HG03139 (cell line): ENCODE results near the gene FGF2.
A peak's percentile ranks its signal among the peaks of the same experiment; 100 is the strongest.
"Not testable (repeated sequence)": the region's sequence is repeated elsewhere in the genome, so short reads cannot be mapped to it uniquely, and the experiment has no call there.

ENCODE experiments used
- ATAC-seq: cut with Tn5 transposase; IDR thresholded peaks from one replicate; pipeline ENCODE4 v1.9.1; 2021; ENCODE audit not compliant: unreplicated experiment

Gene FGF2

GRCh38 chr4:122812823-122813222 is 13.8 kb upstream of the FGF2 start:
- not testable (repeated sequence) for ATAC-seq

- peak; percentile 97 for ATAC-seq
Measured at GRCh38 chr4:122814426-122814825, 12.2 kb upstream of the FGF2 start.

- no peak for ATAC-seq
Measured at GRCh38 chr4:122815248-122815647, 11.4 kb upstream of the FGF2 start.

- no peak for ATAC-seq
Measured at GRCh38 chr4:122816476-122816875, 10.2 kb upstream of the FGF2 start.

- no peak for ATAC-seq
Measured at GRCh38 chr4:122819708-122820449, 6.8 kb upstream of the FGF2 start.

- no peak for ATAC-seq
Measured at GRCh38 chr4:122821092-122821491, 5.5 kb upstream of the FGF2 start.

- ATAC-seq = no peak
Measured at GRCh38 chr4:122822466-122822865, 4.2 kb upstream of the FGF2 start.

- no peak for ATAC-seq
Measured at GRCh38 chr4:122823476-122823875, 3.2 kb upstream of the FGF2 start.

- ATAC-seq = no peak
Measured at GRCh38 chr4:122824616-122825015, 2.0 kb upstream of the FGF2 start.

GRCh38 chr4:122826079-122826527 is 528 bp upstream of the FGF2 start:
- ATAC-seq = no peak

- peak; percentile 42 for ATAC-seq
Measured at GRCh38 chr4:122827258-122827878, 737 bp downstream of the FGF2 start.

GRCh38 chr4:122827879-122828601 is 1.4 kb downstream of the FGF2 start:
- peak; percentile 81 for ATAC-seq

- ATAC-seq = no peak
Measured at GRCh38 chr4:122830426-122831095, 3.9 kb downstream of the FGF2 start.

GRCh38 chr4:122831515-122832196 is 5.0 kb downstream of the FGF2 start:
- ATAC-seq = no peak

- no peak for ATAC-seq
Measured at GRCh38 chr4:122832732-122833131, 6.1 kb downstream of the FGF2 start.

- ATAC-seq = no peak
Measured at GRCh38 chr4:122833999-122834398, 7.4 kb downstream of the FGF2 start.

GRCh38 chr4:122836941-122837340 is 10.3 kb downstream of the FGF2 start:
- no peak for ATAC-seq

- ATAC-seq = no peak
Measured at GRCh38 chr4:122838034-122838433, 11.4 kb downstream of the FGF2 start.

- no peak for ATAC-seq
Measured at GRCh38 chr4:122842392-122842791, 15.8 kb downstream of the FGF2 start.

GRCh38 chr4:122842984-122843531 is 16.4 kb downstream of the FGF2 start:
- ATAC-seq = no peak
